HepG2 (cell line): ENCODE results near the gene TSHZ2. TPM values are rescaled to one million over a fixed set of nuclear protein-coding genes. Genes with fewer than 3 reads are reported as not detected.

ENCODE experiments used
- AHR ChIP-seq: IDR thresholded peaks from 2 replicates; pipeline ENCODE4 v1.6.1; 2018; ENCODE audit warnings: missing genetic modification reagents, missing compliant biosample characterization
- BCL6 ChIP-seq: IDR thresholded peaks from 2 replicates; pipeline ENCODE4 v1.6.1; 2016; ENCODE audit warnings: missing genetic modification reagents, missing compliant biosample characterization
- FOXC1 ChIP-seq: sonication (generic); formaldehyde crosslinking; IDR thresholded peaks from 2 replicates; pipeline ENCODE4 v1.8.0; 2022; ENCODE audit warnings: mild to moderate bottlenecking, missing genetic modification reagents, borderline replicate concordance
- FOXK2 ChIP-seq: fragments of 450-650 bp; IDR thresholded peaks from 2 replicates; pipeline ENCODE4 v1.6.1; 2016
- HIC2 ChIP-seq: sonication (generic); formaldehyde crosslinking; IDR thresholded peaks from 2 replicates; pipeline ENCODE4 v1.9.0; 2022; ENCODE audit warnings: low read depth, missing genetic modification reagents
- ISL2 ChIP-seq: sonication (generic); formaldehyde crosslinking; IDR thresholded peaks from 2 replicates; pipeline ENCODE4 v1.5.0; 2020; ENCODE audit warnings: missing genetic modification reagents
- JUND ChIP-seq: sonication (generic); formaldehyde crosslinking; IDR thresholded peaks from 2 replicates; pipeline ENCODE4 v1.8.0; 2022; ENCODE audit warnings: mild to moderate bottlenecking, missing genetic modification reagents
- KDM4B ChIP-seq: sonication (generic); formaldehyde crosslinking; IDR thresholded peaks from 2 replicates; pipeline ENCODE4 v1.4.0; 2020; ENCODE audit warnings: missing genetic modification reagents
- MAZ ChIP-seq, 2 experiments: sonication (generic) in 1 of 2; formaldehyde crosslinking in 1 of 2; IDR thresholded peaks; 2 replicates each; pipeline versions ENCODE4 v1.5.0 to v1.6.1; 2012 to 2020; ENCODE audit warnings: low read depth in 2 of 2, mild to moderate bottlenecking in 2 of 2, borderline replicate concordance in 1 of 2, improper control_type of control experiment in 1 of 2, low read length in 1 of 2, missing genetic modification reagents in 1 of 2, moderate library complexity in 1 of 2
- NFKBIZ ChIP-seq: IDR thresholded peaks from 2 replicates; pipeline ENCODE4 v1.6.1; 2018; ENCODE audit warnings: missing genetic modification reagents, missing compliant biosample characterization
- NR2C2 ChIP-seq: sonication (generic); formaldehyde crosslinking; IDR thresholded peaks from 2 replicates; pipeline ENCODE4 v1.4.0; 2020; ENCODE audit warnings: missing genetic modification reagents, mild to moderate bottlenecking, moderate library complexity, borderline replicate concordance
- PHF20 ChIP-seq: sonication (generic); formaldehyde crosslinking; IDR thresholded peaks from 2 replicates; pipeline ENCODE4 v1.5.0; 2020; ENCODE audit warnings: mild to moderate bottlenecking, missing genetic modification reagents
- RBAK ChIP-seq: sonication (generic); formaldehyde crosslinking; IDR thresholded peaks from 2 replicates; pipeline ENCODE4 v1.5.1; 2020; ENCODE audit warnings: mild to moderate bottlenecking, missing genetic modification reagents
- RFX3 ChIP-seq: IDR thresholded peaks from 2 replicates; pipeline ENCODE4 v1.6.1; 2016; ENCODE audit warnings: missing biosample characterization, missing genetic modification reagents
- RFXAP ChIP-seq: sonication (generic); formaldehyde crosslinking; IDR thresholded peaks from 2 replicates; pipeline ENCODE4 v1.4.0; 2020; ENCODE audit warnings: missing genetic modification reagents, borderline replicate concordance
- SCMH1 ChIP-seq: sonication (generic); formaldehyde crosslinking; IDR thresholded peaks from 2 replicates; pipeline ENCODE4 v1.9.0; 2021; ENCODE audit warnings: missing genetic modification reagents, mild to moderate bottlenecking, borderline replicate concordance
- SOX13 ChIP-seq, 3 experiments: fragments of 450-650 bp in 1 of 3; sonication (generic) in 1 of 3; formaldehyde crosslinking in 1 of 3; IDR thresholded peaks in 2 of 3; conservative IDR thresholded peaks in 1 of 3; 2 replicates each; pipeline versions ENCODE4 v1.5.0 to v1.6.1; 2016 to 2020; ENCODE audit warnings: antibody characterized with exemption in 1 of 3, mild to moderate bottlenecking in 1 of 3, missing compliant biosample characterization in 1 of 3, missing genetic modification reagents in 1 of 3, moderate library complexity in 1 of 3
- TAF1 ChIP-seq: sonication (generic); formaldehyde crosslinking; IDR thresholded peaks from 2 replicates; pipeline ENCODE4 v1.4.0; 2020; ENCODE audit warnings: missing genetic modification reagents
- TEAD2 ChIP-seq: sonication (generic); formaldehyde crosslinking; IDR thresholded peaks from 2 replicates; pipeline ENCODE4 v1.9.0; 2021; ENCODE audit warnings: missing genetic modification reagents
- ZBTB21 ChIP-seq: sonication (generic); formaldehyde crosslinking; IDR thresholded peaks from 2 replicates; pipeline ENCODE4 v1.4.0; 2020; ENCODE audit warnings: missing genetic modification reagents
- ZNF225 ChIP-seq: sonication (generic); formaldehyde crosslinking; IDR thresholded peaks from 2 replicates; pipeline ENCODE4 v1.4.0; 2020; ENCODE audit warnings: mild to moderate bottlenecking, missing genetic modification reagents
- ZNF292 ChIP-seq: sonication (generic); formaldehyde crosslinking; IDR thresholded peaks from 2 replicates; pipeline ENCODE4 v1.8.1; 2022; ENCODE audit warnings: mild to moderate bottlenecking, low read depth, missing genetic modification reagents, borderline replicate concordance
- ZNF343 ChIP-seq: sonication (generic); formaldehyde crosslinking; IDR thresholded peaks from 2 replicates; pipeline ENCODE4 v1.4.0; 2020; ENCODE audit warnings: mild to moderate bottlenecking, missing genetic modification reagents
- ZNF552 ChIP-seq: sonication (generic); formaldehyde crosslinking; IDR thresholded peaks from 2 replicates; pipeline ENCODE4 v1.9.0; 2022; ENCODE audit warnings: missing genetic modification reagents, mild to moderate bottlenecking, borderline replicate concordance
- ZNF629 ChIP-seq: sonication (generic); formaldehyde crosslinking; conservative IDR thresholded peaks from 2 replicates; pipeline ENCODE4 v1.5.0; 2020; ENCODE audit warnings: missing genetic modification reagents
- ZNF709 ChIP-seq: sonication (generic); formaldehyde crosslinking; IDR thresholded peaks from 2 replicates; pipeline ENCODE4 v1.5.0; 2020; ENCODE audit warnings: mild to moderate bottlenecking, missing genetic modification reagents
- ZNF790 ChIP-seq: sonication (generic); formaldehyde crosslinking; IDR thresholded peaks from 2 replicates; pipeline ENCODE4 v1.8.0; 2022; ENCODE audit warnings: missing genetic modification reagents, mild to moderate bottlenecking, borderline replicate concordance
- ZNF883 ChIP-seq: sonication (generic); formaldehyde crosslinking; IDR thresholded peaks from 2 replicates; pipeline ENCODE4 v1.5.1; 2020; ENCODE audit warnings: mild to moderate bottlenecking, missing genetic modification reagents; ENCODE audit errors: not compliant biosample characterization
- ZSCAN29 ChIP-seq: sonication (generic); formaldehyde crosslinking; conservative IDR thresholded peaks from 2 replicates; pipeline ENCODE4 v1.4.0; 2020; ENCODE audit warnings: mild to moderate bottlenecking, missing genetic modification reagents
- ZSCAN31 ChIP-seq: sonication (generic); formaldehyde crosslinking; IDR thresholded peaks from 2 replicates; pipeline ENCODE4 v1.5.0; 2020; ENCODE audit warnings: low read depth, mild to moderate bottlenecking, missing genetic modification reagents
- polyA plus RNA-seq, 8 experiments: library from polyadenylated mRNA; depleted of rRNA in 3 of 8; stranded (reverse) in 7 of 8; unstranded in 1 of 8; fragments of >200 nt; fragmentation: Illumina TruSeq in 4 of 8; extraction: Trizol in 4 of 8; gene quantifications; 2 replicates each; pipeline versions ENCODE4 v1.2.1 to v1.2.3, GENCODE V29; 2011 to 2016; ENCODE audit warnings: low read depth in 4 of 8, missing spikeins in 1 of 8, mixed read lengths in 1 of 8; ENCODE audit not compliant: insufficient read depth in 1 of 8
- total RNA-seq, 5 experiments: library from RNA; depleted of rRNA; stranded (reverse); fragments of >200 nt; fragmentation: Illumina TruSeq; extraction: Trizol; gene quantifications; 2 replicates each; pipeline ENCODE4 v1.2.3, GENCODE V29; 2016; ENCODE audit warnings: low read depth in 1 of 5

Gene TSHZ2
- total and polyA plus RNA-seq, 2 of the 13 experiments (the other 11 are each of a cell fraction or from before 2014, with no cell fraction given) = 0.01 TPM; not detected in 1

- no peak for TF ChIP-seq RBAK
- peak; percentile 69 for TF ChIP-seq JUND
- TF ChIP-seq FOXC1 (CRISPR knock-in tag) = no peak
- TF ChIP-seq ZSCAN31 (CRISPR knock-in tag) = no peak
- peak; percentile 97 for TF ChIP-seq ISL2 (CRISPR knock-in tag)
- no peak for TF ChIP-seq ZNF709 (CRISPR knock-in tag)
- TF ChIP-seq ZNF883 = no peak
- TF ChIP-seq AHR (CRISPR knock-in tag) = no peak
- no peak; the same call in 1 of the 2 replicates for TF ChIP-seq RFX3 (CRISPR knock-in tag)
- no peak for TF ChIP-seq ZNF343 (CRISPR knock-in tag)
- peak; percentile 95 for TF ChIP-seq KDM4B (CRISPR knock-in tag)
- TF ChIP-seq ZNF292 (CRISPR knock-in tag) = no peak
- no peak for TF ChIP-seq TEAD2 (CRISPR knock-in tag)
- TF ChIP-seq TAF1 (CRISPR knock-in tag) = no peak; the same call in 1 of the 2 replicates
- TF ChIP-seq PHF20 = no peak
- TF ChIP-seq FOXK2 = no peak
- peak; percentile 54 for TF ChIP-seq ZNF629 (CRISPR knock-in tag)
- peak; percentile 60; the same call in 1 of the 2 replicates for TF ChIP-seq SOX13 (IDR thresholded peaks at IDR 0.05)
- peak in 1 of 2 experiments; percentile 95; a peak in 2 of 4 replicates for TF ChIP-seq SOX13 (CRISPR knock-in tag; conservative IDR thresholded peaks at IDR 0.05 in 1 of 2, IDR thresholded peaks at IDR 0.05 in 1 of 2)
- TF ChIP-seq SCMH1 (CRISPR knock-in tag) = no peak
- peak; percentile 86 for TF ChIP-seq BCL6
- TF ChIP-seq ZNF790 (CRISPR knock-in tag) = no peak
- no peak for TF ChIP-seq MAZ (IDR thresholded peaks at IDR 0.05; ENCODE audit: borderline replicate concordance, low read depth, low read length)
- TF ChIP-seq MAZ (CRISPR knock-in tag; IDR thresholded peaks at IDR 0.05; ENCODE audit: low read depth) = 0 out of 2 replicates have a peak, but pooled peaks have one; percentile 10
- TF ChIP-seq NFKBIZ (CRISPR knock-in tag) = peak; percentile 94
- peak; percentile 76; the same call in 1 of the 2 replicates for TF ChIP-seq ZBTB21 (CRISPR knock-in tag)
- no peak for TF ChIP-seq HIC2 (CRISPR knock-in tag)
- TF ChIP-seq ZNF225 = no peak
- no peak for TF ChIP-seq RFXAP
- no peak for TF ChIP-seq ZSCAN29 (CRISPR knock-in tag)
- no peak for TF ChIP-seq ZNF552 (CRISPR knock-in tag)
- TF ChIP-seq NR2C2 (CRISPR knock-in tag) = 0 out of 2 replicates have a peak, but pooled peaks have one; percentile 21
These were observed 110.0 kb downstream of the TSHZ2 start (continued) for GRCh38 chr20:53081916-53082863.
